Measurements from ENCODE around the gene HS1BP3.

The HS1BP3 gene

DNA sequence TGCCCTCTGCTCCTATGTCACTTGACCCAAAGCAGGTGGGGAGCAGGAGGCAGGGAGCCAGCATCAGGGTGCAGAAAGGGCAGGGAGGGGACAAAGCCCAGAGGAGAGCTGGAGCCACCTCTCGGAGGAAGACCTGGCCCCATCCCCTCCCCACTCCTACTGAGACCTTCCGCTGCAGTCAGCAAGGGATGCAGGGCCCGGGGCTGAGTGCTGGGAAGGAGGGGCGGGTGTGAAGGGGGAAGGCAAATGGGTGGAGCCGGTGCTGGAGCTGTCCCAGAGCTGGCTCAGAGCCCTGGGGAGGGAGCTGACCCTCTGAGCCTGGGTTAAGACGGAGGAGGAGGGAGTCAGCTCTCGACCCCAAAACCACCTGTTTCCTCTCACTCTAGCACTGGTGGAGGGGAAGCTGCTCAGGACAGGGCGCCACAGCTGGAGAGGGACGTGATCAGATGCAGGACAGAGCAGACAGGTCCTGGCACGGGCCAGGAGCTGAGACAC lies 33.8 kb downstream of the HS1BP3 start:
- DNase-seq (ENCODE audit: low spot score): no peak

DNA sequence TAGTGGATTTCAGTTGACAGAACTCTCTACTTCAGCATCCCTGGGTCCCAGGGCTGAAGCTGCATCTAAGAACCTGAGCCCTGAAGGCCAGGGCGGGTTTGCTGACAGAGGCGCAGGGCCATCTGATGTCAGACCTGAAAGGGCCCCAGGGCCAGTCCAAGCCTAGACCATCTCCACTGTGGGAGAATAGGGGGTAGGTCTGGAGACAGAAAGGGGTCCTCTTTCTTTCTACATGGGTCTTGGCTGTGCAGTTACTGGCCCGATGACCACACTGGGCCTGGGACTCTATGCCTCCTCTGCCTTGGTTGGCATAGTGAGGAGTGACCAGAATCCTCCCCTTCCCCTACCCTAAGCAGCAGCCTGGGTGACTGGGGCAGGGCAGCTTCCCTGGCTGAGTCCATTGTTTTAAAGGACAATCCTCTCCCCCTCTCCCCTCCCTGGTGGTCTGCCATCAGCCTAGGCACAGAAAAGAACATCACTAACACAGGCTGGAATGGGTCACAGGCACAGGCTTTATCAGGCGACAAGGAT lies 34.5 kb downstream of the HS1BP3 start:
- no peak for DNase-seq (ENCODE audit: low spot score)

DNA sequence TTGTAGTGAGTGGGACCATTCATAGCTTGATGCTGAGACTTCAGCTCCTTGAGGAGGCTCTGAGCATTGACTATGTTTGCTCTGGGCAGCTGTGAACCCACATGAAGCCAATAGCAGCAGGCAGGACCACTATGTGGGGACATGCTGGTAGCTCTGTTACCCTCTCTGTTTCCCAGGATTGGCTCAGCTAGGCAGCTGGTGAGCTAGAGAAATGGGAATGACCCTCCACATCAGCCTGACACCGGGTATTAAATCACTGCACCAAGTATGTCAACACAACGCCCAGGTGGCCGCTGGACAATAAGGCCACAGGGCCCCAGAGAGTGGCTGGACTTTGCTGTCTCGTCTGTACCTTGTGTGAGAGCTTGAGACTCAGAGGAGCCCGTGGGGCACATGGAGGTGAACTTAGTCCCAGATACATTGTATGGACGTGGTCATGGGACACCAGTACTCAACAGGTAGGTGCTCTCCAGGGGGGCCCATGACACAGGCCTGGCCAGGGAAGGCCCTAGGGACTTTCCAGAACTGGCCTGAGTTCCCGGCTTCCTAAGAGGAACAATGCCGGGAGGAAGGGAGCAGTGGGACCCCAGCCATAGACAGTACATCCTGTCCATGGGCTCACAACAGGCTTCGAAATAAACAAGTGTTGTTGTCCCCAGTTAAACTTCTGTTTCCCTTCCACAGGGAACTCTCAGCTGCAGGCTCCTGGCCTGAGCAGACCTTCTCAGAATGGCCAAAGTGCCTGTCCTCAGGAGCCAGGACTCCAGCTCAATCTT lies 35.2 kb downstream of the HS1BP3 start:
- no peak for DNase-seq (ENCODE audit: low spot score)

GRCh38 chr2:20615068-20615465 lies 35.8 kb downstream of the HS1BP3 start:
- no peak for DNase-seq (ENCODE audit: low spot score)

GRCh38 chr2:20614201-20615067 lies 36.5 kb downstream of the HS1BP3 start:
- peak; percentile 81 for DNase-seq (ENCODE audit: low spot score)

- DNase-seq (ENCODE audit: low spot score): no peak
Observed at GRCh38 chr2:20612925-20613916, 37.7 kb downstream of the HS1BP3 start.

- no peak for DNase-seq (ENCODE audit: low spot score)
Observed at GRCh38 chr2:20611844-20612356, 39.0 kb downstream of the HS1BP3 start.

GRCh38 chr2:20611077-20611843 lies 39.6 kb downstream of the HS1BP3 start:
- peak; percentile 71 for DNase-seq (ENCODE audit: low spot score)

DNA sequence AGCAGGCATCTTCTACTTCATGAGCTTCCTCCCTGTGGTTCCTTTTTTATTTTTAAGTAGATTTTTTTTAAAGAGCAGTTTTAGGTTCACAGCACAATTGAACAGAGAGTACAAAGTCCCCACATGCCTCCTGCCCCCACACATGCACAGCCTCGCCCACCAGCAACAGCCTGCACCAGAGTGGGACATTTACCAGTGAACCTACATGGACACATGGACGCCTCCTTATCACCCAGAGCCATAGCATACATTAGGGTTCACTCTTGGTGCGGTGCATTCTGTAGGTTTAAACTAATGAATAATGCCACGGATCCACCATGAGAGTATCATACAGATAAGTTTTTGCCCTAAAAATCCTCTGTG lies 40.9 kb downstream of the HS1BP3 start:
- DNase-seq (ENCODE audit: low spot score): no peak

GRCh38 chr2:20609349-20609994 lies 41.4 kb downstream of the HS1BP3 start:
- no peak for DNase-seq (ENCODE audit: low spot score)

GRCh38 chr2:20608666-20609348 lies 42.1 kb downstream of the HS1BP3 start:
- no peak for DNase-seq (ENCODE audit: low spot score)

DNA sequence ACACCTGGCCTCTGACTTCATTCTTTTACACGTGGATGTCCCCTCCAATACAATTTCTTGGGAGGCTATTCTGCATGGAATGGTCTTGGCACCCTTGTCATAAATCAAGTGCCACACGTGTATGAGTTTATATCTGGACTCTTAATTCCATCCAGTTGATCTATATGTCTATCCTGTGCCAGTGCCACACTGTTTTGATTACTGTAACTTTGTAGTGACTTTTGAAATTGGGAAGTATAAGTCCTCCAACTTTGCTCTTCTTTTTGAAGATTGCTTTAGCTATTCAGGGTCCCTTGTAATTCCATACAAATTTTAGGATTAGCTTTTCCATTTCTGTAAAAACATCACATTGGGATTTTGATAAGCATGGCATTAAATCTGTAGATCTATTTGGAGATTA lies 43.5 kb downstream of the HS1BP3 start:
- DNase-seq (ENCODE audit: low spot score): no peak

DNA sequence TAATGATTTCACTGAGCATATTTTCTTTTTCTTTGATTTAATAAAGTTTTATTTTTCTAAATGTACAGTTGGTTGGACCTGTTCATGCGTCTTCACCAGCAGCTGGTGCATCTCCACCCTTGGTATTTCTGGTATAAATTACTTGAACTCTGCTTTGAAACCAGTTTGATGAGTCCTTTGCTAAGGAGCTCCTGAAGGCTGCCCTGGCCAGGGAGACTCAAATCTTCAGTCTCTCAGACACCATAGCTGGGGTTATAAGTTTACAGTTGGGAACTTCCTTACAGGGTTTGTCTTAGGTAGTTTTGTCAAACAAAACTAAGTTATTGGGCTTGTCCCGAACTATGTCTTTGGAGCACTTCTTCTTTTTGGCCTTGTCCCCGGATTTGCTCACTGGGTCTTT lies 44.7 kb downstream of the HS1BP3 start:
- no peak for DNase-seq (ENCODE audit: low spot score)

DNA sequence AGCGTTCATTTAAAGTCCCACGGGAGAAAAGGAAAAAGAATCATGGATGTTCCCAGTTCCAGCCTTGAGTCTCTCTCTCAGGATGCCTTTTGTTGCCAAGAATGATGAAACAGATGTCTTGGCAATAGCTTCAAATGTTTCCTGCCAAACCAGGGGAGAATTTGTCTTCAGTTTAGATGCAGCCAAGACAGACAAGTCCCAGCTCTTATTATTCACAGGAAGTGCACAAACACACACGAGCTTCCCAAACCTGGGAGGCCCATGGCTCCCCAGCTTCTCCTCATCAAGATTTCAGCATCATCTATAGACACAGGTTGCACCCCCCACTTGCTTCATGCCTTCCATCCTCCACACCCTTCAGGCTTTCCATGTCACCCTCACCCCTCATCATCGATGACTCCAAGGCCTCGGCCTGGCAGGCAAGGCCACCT lies 45.9 kb downstream of the HS1BP3 start:
- DNase-seq (ENCODE audit: low spot score): no peak

DNA sequence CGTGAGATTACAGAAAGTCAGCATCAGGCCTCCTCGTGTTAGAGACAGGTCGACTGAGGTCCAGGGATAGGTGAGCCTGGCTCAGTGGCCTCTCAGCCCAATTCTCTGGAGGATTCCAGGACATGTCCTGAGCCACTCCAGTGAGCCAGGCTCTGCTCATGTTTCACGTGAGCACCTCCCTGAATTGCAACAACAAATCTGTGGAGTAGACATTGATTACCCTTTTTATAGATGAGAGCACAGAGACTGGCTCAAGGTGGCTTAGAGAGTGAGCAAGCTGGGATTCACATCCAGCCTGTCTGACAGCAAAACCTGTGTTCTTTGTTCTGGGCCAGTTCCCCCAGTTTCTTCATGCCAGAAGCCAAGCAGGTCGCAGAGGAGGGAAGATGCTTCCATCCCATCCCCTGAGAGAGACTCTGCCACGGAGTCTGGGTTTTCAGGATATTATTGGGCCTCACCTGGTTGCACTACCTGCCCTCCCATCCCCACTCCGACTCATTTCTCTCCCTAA lies 46.4 kb downstream of the HS1BP3 start:
- DNase-seq (ENCODE audit: low spot score): no peak

GRCh38 chr2:20603791-20604190 lies 47.1 kb downstream of the HS1BP3 start:
- no peak for DNase-seq (ENCODE audit: low spot score)

DNA sequence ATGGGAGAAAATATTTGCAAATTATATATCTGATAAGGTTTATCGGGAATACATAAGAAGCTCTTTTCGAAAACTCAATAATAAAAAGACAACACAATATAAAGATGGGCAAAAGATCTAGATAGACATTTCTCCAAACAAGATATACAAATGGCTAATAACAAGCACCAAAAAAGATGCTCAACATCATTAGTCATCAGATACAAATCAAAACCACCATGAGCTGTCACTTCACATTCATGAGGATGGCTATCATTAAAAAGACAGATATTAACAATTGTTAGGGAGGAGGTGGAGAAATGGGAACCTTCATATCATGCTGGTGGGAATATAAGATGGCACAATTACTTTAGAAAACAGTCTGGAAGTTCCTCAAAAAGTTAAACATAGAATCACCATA lies 48.1 kb downstream of the HS1BP3 start:
- no peak for DNase-seq (ENCODE audit: low spot score)

- no peak for DNase-seq (ENCODE audit: low spot score)
Observed at GRCh38 chr2:20600756-20601325, 50.1 kb downstream of the HS1BP3 start.
